ENCODE results near the gene COL8A1. TPM values are rescaled to one million over a fixed set of nuclear protein-coding genes. Genes with fewer than 3 reads are reported as not detected.

The COL8A1 gene
- total RNA-seq, 1 experiment from 2014 or later, result 8.1 TPM

GRCh38 chr3:99700631-99701268, 62.4 kb downstream of the COL8A1 start:
- no peaks in the 10 kb centered on the region; the same call in 1 of the 2 replicates for H3K9me2 ChIP-seq (ENCODE audit: insufficient read depth)
- POLR2A ChIA-PET (ENCODE audit: unreplicated experiment), result no interaction called here
- H3K79me2 ChIP-seq (ENCODE audit: low read depth), result no peaks in the 10 kb centered on the region
- DNase-seq, result no peak
- no peak overlapping the region for H3K4me2 ChIP-seq
- H4K20me1 ChIP-seq (ENCODE audit: insufficient read depth), result no peaks in the 10 kb centered on the region
- no peaks in the 10 kb centered on the region for H3K4me1 ChIP-seq (replicated peaks; ENCODE audit: insufficient read depth)
- no peak overlapping the region for H2AFZ ChIP-seq
- H3K36me3 ChIP-seq (ENCODE audit: low read depth), result no peaks in the 10 kb centered on the region
- H3K4me3 ChIP-seq, result no peak overlapping the region
- CTCF ChIA-PET, result interaction anchor here (0.6 kb wide), 1 partner anchor 188 kb away, joined by 3 read pairs; no protein-coding TSS in a partner anchor
- H3K27ac ChIP-seq, result no peak overlapping the region
- intact Hi-C loops (cut with micrococcal nuclease; ENCODE audit: unreplicated experiment), result no loop called here
- no peak for TF ChIP-seq EZH2 (IDR thresholded peaks at IDR 0.05; ENCODE audit: low read depth)
- TF ChIP-seq, protein P1, sequence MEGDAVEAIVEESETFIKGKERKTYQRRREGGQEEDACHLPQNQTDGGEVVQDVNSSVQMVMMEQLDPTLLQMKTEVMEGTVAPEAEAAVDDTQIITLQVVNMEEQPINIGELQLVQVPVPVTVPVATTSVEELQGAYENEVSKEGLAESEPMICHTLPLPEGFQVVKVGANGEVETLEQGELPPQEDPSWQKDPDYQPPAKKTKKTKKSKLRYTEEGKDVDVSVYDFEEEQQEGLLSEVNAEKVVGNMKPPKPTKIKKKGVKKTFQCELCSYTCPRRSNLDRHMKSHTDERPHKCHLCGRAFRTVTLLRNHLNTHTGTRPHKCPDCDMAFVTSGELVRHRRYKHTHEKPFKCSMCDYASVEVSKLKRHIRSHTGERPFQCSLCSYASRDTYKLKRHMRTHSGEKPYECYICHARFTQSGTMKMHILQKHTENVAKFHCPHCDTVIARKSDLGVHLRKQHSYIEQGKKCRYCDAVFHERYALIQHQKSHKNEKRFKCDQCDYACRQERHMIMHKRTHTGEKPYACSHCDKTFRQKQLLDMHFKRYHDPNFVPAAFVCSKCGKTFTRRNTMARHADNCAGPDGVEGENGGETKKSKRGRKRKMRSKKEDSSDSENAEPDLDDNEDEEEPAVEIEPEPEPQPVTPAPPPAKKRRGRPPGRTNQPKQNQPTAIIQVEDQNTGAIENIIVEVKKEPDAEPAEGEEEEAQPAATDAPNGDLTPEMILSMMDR (conservative IDR thresholded peaks at IDR 0.05), result no peak
- H3F3A ChIP-seq (ENCODE audit: insufficient read depth, low read depth), result no peaks in the 10 kb centered on the region
- no TSS peak for BruUV-seq (replicated peaks)
- no peaks in the 10 kb centered on the region for H3K27me3 ChIP-seq (ENCODE audit: insufficient read depth, low read depth)
- H3K9me3 ChIP-seq (ENCODE audit: insufficient read depth, low read depth), result no peaks in the 10 kb centered on the region

DNA sequence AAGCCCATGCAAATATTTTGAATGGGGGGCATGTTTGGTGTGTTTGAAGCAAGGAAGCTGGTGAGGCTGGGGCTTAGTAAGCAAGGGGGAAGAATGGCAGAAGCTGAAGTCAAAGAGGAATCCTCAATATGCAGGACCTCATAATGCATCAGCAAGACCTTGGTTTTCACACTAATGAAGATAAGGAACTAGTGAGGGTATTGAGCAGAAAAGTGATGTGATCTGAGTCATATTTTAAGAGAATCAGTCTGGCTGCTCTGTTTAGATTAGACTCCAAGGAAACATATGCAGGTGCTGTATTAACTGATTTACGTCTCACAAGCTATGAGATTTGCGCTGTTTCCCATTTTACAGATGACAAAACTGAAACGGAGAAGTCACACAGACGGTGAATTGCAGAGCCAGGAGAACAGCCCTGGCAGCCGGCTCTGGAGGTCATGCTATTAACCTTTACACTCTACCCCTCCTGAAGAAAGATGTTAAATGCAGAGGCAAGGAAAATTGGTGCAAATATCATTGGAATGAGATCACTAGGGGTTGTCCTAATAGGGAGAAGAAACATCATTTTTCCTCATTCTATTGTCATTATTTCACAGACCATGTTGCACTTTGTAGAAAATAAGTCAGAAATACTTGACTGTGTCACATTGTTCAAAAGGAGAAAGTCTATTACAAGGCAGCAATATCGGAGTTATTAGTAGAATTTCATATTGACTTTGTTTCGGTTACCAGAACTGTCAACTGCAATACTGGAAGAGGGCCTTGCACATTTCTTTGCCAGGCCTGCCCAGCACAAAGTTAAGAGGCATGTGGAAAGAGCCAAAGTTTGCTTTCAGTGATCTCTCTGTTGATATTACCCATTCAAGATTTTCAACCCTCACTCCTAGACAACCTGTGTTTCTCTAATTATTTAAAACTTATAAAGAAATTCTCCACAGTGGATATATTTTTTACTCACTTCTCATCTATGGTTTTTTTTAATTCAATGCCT, 64.9 kb downstream of the COL8A1 start:
- intact Hi-C loops (cut with micrococcal nuclease; ENCODE audit: unreplicated experiment), result no loop called here
- no peaks in the 10 kb centered on the region for H3K79me2 ChIP-seq (ENCODE audit: low read depth)
- no peaks in the 10 kb centered on the region for H3K9me3 ChIP-seq (ENCODE audit: insufficient read depth, low read depth)
- DNase-seq, result no peak
- H4K20me1 ChIP-seq (ENCODE audit: insufficient read depth), result no peaks in the 10 kb centered on the region
- no peaks in the 10 kb centered on the region for H3F3A ChIP-seq (ENCODE audit: insufficient read depth, low read depth)
- H3K36me3 ChIP-seq (ENCODE audit: low read depth), result no peaks in the 10 kb centered on the region
- H3K27me3 ChIP-seq (ENCODE audit: insufficient read depth, low read depth), result no peaks in the 10 kb centered on the region
- H3K27ac ChIP-seq, result no peak overlapping the region
- BruUV-seq (replicated peaks), result no TSS peak
- CTCF ChIA-PET, result no interaction called here
- H3K4me3 ChIP-seq, result no peak overlapping the region
- no peak overlapping the region for H3K4me2 ChIP-seq
- H2AFZ ChIP-seq, result no peak overlapping the region
- no peak for TF ChIP-seq EZH2 (IDR thresholded peaks at IDR 0.05; ENCODE audit: low read depth)
- TF ChIP-seq, protein P1 (conservative IDR thresholded peaks at IDR 0.05), result no peak
- POLR2A ChIA-PET (ENCODE audit: unreplicated experiment), result interaction anchor here (0.6 kb wide), 1 partner anchor 168 kb away, joined by 3 read pairs; no protein-coding TSS in a partner anchor
- no peaks in the 10 kb centered on the region for H3K4me1 ChIP-seq (replicated peaks; ENCODE audit: insufficient read depth)
- H3K9me2 ChIP-seq (ENCODE audit: insufficient read depth), result no peaks in the 10 kb centered on the region; the same call in 1 of the 2 replicates

GRCh38 chr3:99704417-99704816, 66.0 kb downstream of the COL8A1 start:
- no peaks in the 10 kb centered on the region for H4K20me1 ChIP-seq (ENCODE audit: insufficient read depth)
- no peaks in the 10 kb centered on the region for H3K79me2 ChIP-seq (ENCODE audit: low read depth)
- H3K4me1 ChIP-seq (replicated peaks; ENCODE audit: insufficient read depth), result no peaks in the 10 kb centered on the region
- H3F3A ChIP-seq (ENCODE audit: insufficient read depth, low read depth), result no peaks in the 10 kb centered on the region
- no peak overlapping the region for H2AFZ ChIP-seq
- no peaks in the 10 kb centered on the region for H3K36me3 ChIP-seq (ENCODE audit: low read depth)
- no peak overlapping the region for H3K4me2 ChIP-seq
- no peak overlapping the region for H3K4me3 ChIP-seq
- TF ChIP-seq, protein P1 (conservative IDR thresholded peaks at IDR 0.05), result no peak
- TF ChIP-seq EZH2 (IDR thresholded peaks at IDR 0.05; ENCODE audit: low read depth), result no peak
- no peak overlapping the region for H3K27ac ChIP-seq
- no peaks in the 10 kb centered on the region for H3K27me3 ChIP-seq (ENCODE audit: insufficient read depth, low read depth)
- no peaks in the 10 kb centered on the region for H3K9me3 ChIP-seq (ENCODE audit: insufficient read depth, low read depth)
- intact Hi-C loops (cut with micrococcal nuclease; ENCODE audit: unreplicated experiment), result no loop called here
- H3K9me2 ChIP-seq (ENCODE audit: insufficient read depth), result no peaks in the 10 kb centered on the region
- ChIA-PET POLR2A (ENCODE audit: unreplicated experiment) (no interaction called here), CTCF (no interaction called here)
- DNase-seq, result no peak
- BruUV-seq (replicated peaks), result no TSS peak

Data from PC-9 (cell line).